ENCODE data around the gene CFAP61.

Gene CFAP61

GRCh38 chr20:20248620-20249200, 196.4 kb downstream of the CFAP61 start:
- TF ChIP-seq GATA3 (IDR thresholded peaks at IDR 0.05; ENCODE audit: low read depth, low read length) (no peak), GATA2 (IDR thresholded peaks at IDR 0.05; ENCODE audit: low read depth, low read length) (no peak)

DNA sequence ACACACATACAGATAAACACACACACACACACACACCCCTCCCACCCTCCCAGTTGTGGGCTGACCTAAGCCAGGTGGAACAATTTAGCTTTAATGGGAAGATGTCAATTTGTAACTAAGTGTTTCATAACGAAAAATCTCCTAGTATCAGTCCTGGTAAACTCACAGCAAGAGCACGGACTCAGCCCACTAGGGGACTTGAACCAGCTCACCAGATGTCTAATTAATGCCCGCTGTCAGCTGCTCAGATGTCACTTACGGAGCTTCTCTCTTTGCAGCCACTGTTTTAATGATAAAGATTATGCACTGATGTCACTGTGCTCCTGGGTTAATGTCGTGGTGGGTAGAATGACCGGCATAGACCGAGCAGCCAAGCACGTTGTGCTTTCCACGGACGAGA, 199.0 kb downstream of the CFAP61 start:
- TF ChIP-seq GATA2 (IDR thresholded peaks at IDR 0.05; ENCODE audit: low read depth, low read length) (no peak), GATA3 (IDR thresholded peaks at IDR 0.05; ENCODE audit: low read depth, low read length) (no peak)

DNA sequence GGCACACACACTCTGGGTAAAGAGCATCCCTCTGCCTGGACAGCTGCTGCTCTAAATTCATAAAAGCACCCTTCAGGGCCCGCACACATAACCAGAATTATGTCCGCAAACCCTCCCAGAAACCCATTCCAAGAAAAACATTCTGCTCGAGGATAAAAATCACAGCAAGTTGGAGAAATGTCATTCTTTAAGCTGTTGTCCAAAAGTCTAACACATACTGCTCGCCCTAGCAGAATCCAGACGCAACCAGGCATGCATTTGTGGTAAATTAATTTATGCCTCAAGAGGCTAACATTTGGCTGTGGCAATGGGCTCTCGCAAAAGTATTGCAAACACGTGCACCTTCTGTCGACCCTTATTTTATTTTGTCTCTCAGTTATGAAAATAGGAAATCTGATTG, 199.5 kb downstream of the CFAP61 start:
- TF ChIP-seq GATA3 (IDR thresholded peaks at IDR 0.05; ENCODE audit: low read depth, low read length), result no peak

DNA sequence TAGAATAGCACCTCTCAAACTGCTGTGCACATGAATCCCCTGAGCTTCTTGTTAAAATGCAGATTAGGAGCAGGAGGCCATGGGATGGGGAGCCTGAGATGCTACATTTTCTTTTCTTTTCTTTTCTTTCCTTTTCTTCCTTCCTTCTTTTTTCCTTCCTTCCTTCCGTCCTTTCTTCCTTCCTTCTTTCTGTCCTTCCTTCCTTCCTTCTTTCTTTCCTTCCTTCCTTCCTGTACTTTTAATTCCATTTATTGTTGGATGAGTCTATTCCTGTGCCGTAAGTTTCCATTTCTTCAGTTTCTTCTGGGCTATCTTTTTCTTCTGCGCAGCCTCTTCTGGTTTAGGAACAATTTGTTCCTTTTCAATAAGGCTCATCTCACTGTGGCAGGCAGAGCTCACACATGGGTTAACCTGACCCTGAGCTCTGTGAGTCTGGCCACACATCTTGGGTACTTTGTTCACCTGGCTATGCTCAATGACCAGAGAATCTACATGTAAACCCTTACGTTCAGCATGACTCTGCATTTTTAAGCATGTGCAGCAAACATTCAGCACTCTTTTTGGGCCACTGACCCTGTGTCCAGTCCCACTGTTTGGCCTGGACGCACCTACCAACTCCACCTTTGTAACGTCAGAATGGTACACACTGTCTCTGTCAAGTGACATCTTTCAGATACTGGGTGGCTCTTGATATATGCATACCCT, 200.9 kb downstream of the CFAP61 start:
- TF ChIP-seq GATA3 (IDR thresholded peaks at IDR 0.05; ENCODE audit: low read depth, low read length), result no peak
- TF ChIP-seq GATA2 (IDR thresholded peaks at IDR 0.05; ENCODE audit: low read depth, low read length), result no peak

DNA sequence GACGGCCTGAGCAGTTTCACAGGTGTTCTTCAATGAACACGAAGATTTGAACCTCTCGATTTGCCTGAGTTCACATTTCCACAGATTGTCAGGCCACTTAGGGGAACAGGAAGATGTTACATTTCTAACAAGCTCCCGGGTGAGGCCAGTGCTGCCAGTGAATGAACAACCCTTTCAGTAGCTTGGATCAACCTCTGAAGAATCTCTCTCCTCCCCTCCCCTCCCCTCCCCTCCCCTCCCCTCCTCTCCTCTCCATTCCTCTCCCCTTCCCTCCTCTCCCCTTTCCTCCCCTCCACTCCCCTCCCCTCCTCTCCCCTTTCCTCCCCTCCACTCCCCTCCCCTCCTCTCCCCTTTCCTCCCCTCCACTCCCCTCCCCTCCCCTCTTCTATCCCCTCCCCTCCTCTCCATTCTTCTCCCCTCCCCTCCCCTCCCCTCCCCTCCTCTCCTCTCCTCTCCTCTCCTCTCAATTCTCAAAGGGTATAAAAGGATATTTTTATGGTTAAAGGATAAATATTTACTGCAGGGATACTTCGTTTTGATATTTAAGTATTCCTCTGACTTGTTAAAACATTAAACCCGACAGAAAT, 201.5 kb downstream of the CFAP61 start:
- TF ChIP-seq GATA2 (IDR thresholded peaks at IDR 0.05; ENCODE audit: low read depth, low read length) (no peak), GATA3 (IDR thresholded peaks at IDR 0.05; ENCODE audit: low read depth, low read length) (no peak)

DNA sequence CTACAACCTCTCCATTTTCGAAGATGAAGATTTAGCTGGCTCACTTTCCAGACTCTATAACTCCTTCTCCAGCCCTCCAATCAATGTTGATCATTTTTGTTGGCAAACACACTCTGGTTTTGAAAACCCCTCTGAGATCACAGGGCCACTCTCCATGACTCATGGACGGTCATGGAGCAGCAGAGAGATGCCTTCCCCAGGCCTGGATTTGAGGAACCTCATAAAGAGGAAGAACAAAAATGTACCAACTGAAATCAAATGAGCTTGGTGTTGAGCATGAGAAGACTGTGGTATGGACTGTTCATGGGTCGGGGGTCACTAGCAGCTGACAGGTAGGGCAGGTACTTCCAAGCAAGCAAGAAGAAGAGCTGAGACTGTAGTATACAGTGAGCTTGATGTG, 202.8 kb downstream of the CFAP61 start:
- TF ChIP-seq GATA2 (IDR thresholded peaks at IDR 0.05; ENCODE audit: low read depth, low read length), result no peak
- TF ChIP-seq GATA3 (IDR thresholded peaks at IDR 0.05; ENCODE audit: low read depth, low read length), result no peak

- no peak for TF ChIP-seq GATA2 (IDR thresholded peaks at IDR 0.05; ENCODE audit: low read depth, low read length)
- no peak for TF ChIP-seq GATA3 (IDR thresholded peaks at IDR 0.05; ENCODE audit: low read depth, low read length)
These were observed 207.2 kb downstream of the CFAP61 start for GRCh38 chr20:20259533-20259932.

GRCh38 chr20:20261159-20261558, 208.8 kb downstream of the CFAP61 start:
- TF ChIP-seq GATA3 (IDR thresholded peaks at IDR 0.05; ENCODE audit: low read depth, low read length), result no peak
- no peak for TF ChIP-seq GATA2 (IDR thresholded peaks at IDR 0.05; ENCODE audit: low read depth, low read length)

DNA sequence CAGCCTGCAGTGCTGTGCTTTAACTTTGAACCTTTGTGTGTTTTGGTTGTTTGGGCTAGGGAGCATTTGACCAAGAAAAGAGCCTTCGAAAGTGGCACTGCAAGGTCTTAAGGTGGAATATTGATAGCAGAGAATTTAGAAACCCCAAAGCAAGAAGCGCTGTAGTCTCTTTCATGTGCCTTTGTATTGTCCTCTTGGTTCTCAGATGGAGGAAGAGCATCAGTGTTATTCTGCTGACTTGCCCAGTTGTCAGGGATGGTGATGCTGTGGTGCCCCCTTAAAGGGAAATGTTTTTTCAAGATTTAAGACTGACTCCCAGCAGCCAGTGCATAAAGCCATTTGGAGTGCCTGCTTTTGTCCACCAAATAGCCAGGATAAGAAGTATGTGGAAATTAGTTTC, 212.9 kb downstream of the CFAP61 start:
- no peak for TF ChIP-seq GATA3 (IDR thresholded peaks at IDR 0.05; ENCODE audit: low read depth, low read length)
- no peak for TF ChIP-seq GATA2 (IDR thresholded peaks at IDR 0.05; ENCODE audit: low read depth, low read length)

DNA sequence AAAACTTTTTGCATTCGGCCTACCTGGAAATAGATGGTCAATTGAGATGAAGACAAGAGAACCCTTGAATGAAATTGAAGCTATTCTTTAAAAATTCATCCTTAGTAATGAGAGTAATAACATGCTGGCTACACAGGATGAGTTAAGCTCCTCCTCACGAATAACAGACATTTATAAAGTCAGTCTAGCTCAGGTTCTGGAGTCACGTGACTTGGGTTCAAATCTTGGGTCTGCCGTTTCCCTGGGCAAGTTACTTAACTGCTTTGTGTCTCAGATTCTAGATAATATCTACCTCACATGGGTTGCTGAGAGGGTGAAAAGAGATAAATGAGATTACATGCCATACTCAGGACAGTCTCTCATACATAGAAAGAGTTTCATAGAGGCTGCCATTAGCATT, 214.2 kb downstream of the CFAP61 start:
- no peak for TF ChIP-seq GATA2 (IDR thresholded peaks at IDR 0.05; ENCODE audit: low read depth, low read length)
- TF ChIP-seq GATA3 (IDR thresholded peaks at IDR 0.05; ENCODE audit: low read depth, low read length), result no peak

DNA sequence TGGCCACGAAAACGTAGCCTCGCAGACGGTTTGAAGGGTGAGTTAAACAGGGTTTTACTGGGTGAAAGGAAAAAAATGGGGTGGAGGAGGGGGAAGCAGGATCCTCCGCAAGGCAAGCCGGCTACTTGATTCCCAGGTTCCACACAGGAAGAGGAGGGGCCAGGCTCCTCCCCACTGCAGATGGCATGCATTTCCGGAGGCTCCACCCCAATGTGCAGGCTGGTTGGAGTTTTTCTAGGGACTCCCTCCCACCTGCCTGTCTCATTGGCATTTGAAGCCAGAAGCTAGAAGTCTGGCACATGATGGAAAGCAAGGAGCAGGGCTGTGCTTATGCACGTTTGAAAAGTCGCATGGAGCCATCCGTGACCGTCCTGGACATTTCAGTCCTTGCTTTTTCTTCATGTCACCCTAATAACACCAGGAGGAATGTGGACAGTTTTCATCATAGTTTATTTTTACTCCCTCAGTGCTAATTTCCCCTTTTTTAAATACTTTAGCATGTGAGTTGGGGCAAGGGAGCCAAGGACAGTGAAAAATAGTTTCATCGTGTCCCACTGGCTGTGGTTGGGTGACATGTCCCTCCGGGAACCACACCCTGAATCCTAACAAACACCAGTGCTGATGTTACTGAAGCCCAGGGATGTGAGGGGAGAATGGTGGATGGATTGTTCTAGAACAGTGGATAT, 215.5 kb downstream of the CFAP61 start:
- no peak for TF ChIP-seq GATA2 (IDR thresholded peaks at IDR 0.05; ENCODE audit: low read depth, low read length)
- no peak for TF ChIP-seq GATA3 (IDR thresholded peaks at IDR 0.05; ENCODE audit: low read depth, low read length)

GRCh38 chr20:20271271-20271670, 218.9 kb downstream of the CFAP61 start:
- TF ChIP-seq GATA3 (IDR thresholded peaks at IDR 0.05; ENCODE audit: low read depth, low read length), result no peak
- TF ChIP-seq GATA2 (IDR thresholded peaks at IDR 0.05; ENCODE audit: low read depth, low read length), result no peak

DNA sequence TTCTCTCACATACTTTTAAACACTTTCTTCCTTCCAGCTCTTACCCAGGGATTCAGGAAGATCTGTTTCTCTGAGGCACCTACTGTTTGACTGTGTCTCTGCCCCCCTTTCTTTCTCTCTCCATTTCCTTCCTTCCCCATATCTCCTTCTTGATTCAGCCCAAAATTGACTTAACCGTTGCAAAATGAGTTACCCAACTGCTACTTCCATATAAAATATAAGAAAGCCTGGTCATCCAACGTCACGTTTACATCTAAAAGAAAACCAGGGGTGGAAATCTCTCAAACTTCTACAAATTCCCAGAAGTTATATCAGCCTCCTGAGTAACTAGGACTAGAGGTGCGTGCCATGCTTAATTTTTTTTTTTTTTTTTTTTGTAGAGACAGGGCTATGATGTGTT, 220.4 kb downstream of the CFAP61 start:
- TF ChIP-seq GATA2 (IDR thresholded peaks at IDR 0.05; ENCODE audit: low read depth, low read length) (no peak), GATA3 (IDR thresholded peaks at IDR 0.05; ENCODE audit: low read depth, low read length) (no peak)

GRCh38 chr20:20273286-20273685, 221.0 kb downstream of the CFAP61 start:
- TF ChIP-seq GATA3 (IDR thresholded peaks at IDR 0.05; ENCODE audit: low read depth, low read length) (no peak), GATA2 (IDR thresholded peaks at IDR 0.05; ENCODE audit: low read depth, low read length) (no peak)

DNA sequence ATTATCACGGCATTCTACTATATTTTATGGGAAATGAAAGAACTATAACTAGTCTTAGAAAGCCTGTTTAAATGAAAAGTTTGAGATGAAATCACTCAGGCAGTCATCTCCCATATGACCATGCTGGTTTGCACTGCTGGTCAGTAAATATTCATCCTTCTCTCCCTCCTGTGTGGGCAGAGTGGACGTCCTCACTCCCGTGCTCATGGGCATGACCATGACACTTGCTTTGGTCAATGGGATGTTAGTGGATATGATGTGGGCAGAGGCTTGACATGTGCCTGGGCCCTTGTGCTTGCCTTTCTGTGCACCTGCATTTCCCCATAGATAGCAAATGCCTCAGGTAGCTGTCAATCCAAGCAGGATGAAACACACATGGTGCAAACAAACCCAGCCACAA, 222.5 kb downstream of the CFAP61 start:
- TF ChIP-seq GATA2 (IDR thresholded peaks at IDR 0.05; ENCODE audit: low read depth, low read length) (no peak), GATA3 (IDR thresholded peaks at IDR 0.05; ENCODE audit: low read depth, low read length) (no peak)

Data from SH-SY5Y (cell line).